Liver (tissue), 9 donors: ENCODE results near the gene C17orf50. TPM values are rescaled to one million over a fixed set of nuclear protein-coding genes. Genes with fewer than 3 reads are reported as not detected.

Source experiments
- DNase-seq: peaks from one replicate; pipeline ENCODE4 v3.0.0-alpha.2; 2017; ENCODE audit warnings: low spot score
- H3K27ac ChIP-seq, 2 donors: one replicate each; pipeline ENCODE4 v1.7.0; 2013; ENCODE audit warnings: inconsistent platforms in 2 of 2, low read length in 2 of 2, control low read depth in 1 of 2, low read depth in 1 of 2, mild to moderate bottlenecking in 1 of 2
- H3K27me3 ChIP-seq, 4 donors: one replicate each; pipeline versions ENCODE4 v1.6.1 to v1.7.0; 2013; ENCODE audit warnings: low read length in 3 of 4, inconsistent platforms in 1 of 4, mild to moderate bottlenecking in 1 of 4, moderate library complexity in 1 of 4; ENCODE audit not compliant: control insufficient read depth in 4 of 4, insufficient read depth in 4 of 4
- H3K36me3 ChIP-seq, 4 donors: one replicate each; pipeline versions ENCODE4 v1.6.1 to v1.7.0; 2013; ENCODE audit warnings: low read length in 3 of 4, mild to moderate bottlenecking in 3 of 4, low read depth in 1 of 4, moderate library complexity in 1 of 4; ENCODE audit not compliant: control insufficient read depth in 4 of 4, insufficient read depth in 3 of 4
- H3K4me1 ChIP-seq, 4 donors: one replicate each; pipeline versions ENCODE4 v1.6.1 to v1.7.0; 2013; ENCODE audit warnings: low read length in 3 of 4, mild to moderate bottlenecking in 3 of 4, moderate library complexity in 1 of 4; ENCODE audit not compliant: control insufficient read depth in 4 of 4, insufficient read depth in 4 of 4
- H3K4me3 ChIP-seq, 3 donors: one replicate each; pipeline versions ENCODE4 v1.6.1 to v1.7.0; 2013; ENCODE audit warnings: low read length in 3 of 3, control low read depth in 1 of 3, low read depth in 1 of 3, mild to moderate bottlenecking in 1 of 3
- H3K9ac ChIP-seq, 2 donors: one replicate each; pipeline ENCODE4 v1.7.0; 2013; ENCODE audit warnings: low read length in 2 of 2, mild to moderate bottlenecking in 2 of 2, moderate library complexity in 2 of 2, control low read depth in 1 of 2, low read depth in 1 of 2
- H3K9me3 ChIP-seq, 4 donors: one replicate each; pipeline versions ENCODE4 v1.6.1 to v1.7.0; 2013; ENCODE audit warnings: low read length in 3 of 4; ENCODE audit not compliant: control insufficient read depth in 4 of 4
- FOXA2 ChIP-seq: IDR thresholded peaks from 2 replicates; pipeline ENCODE4 v1.6.1; 2016; ENCODE audit warnings: antibody characterized with exemption
- GABPA ChIP-seq, 2 donors: IDR thresholded peaks in 1 of 2; conservative IDR thresholded peaks in 1 of 2; 2 replicates each; pipeline ENCODE4 v1.6.1; 2016; ENCODE audit warnings: antibody characterized with exemption in 2 of 2, mild to moderate bottlenecking in 1 of 2, moderate library complexity in 1 of 2
- HNF4A ChIP-seq, 2 donors: conservative IDR thresholded peaks; 2 replicates each; pipeline ENCODE4 v1.6.1; 2016; ENCODE audit warnings: antibody characterized with exemption in 2 of 2, mild to moderate bottlenecking in 2 of 2
- JUND ChIP-seq, 2 donors: IDR thresholded peaks; 2 replicates each; pipeline ENCODE4 v1.6.1; 2016; ENCODE audit warnings: antibody characterized with exemption in 2 of 2
- NR2F2 ChIP-seq: IDR thresholded peaks from 2 replicates; pipeline ENCODE4 v1.6.1; 2016; ENCODE audit warnings: antibody characterized with exemption
- RAD21 ChIP-seq, 2 donors: IDR thresholded peaks; 2 replicates each; pipeline ENCODE4 v1.6.1; 2016; ENCODE audit warnings: antibody characterized with exemption in 2 of 2, mild to moderate bottlenecking in 2 of 2
- SP1 ChIP-seq: IDR thresholded peaks from 2 replicates; pipeline ENCODE4 v1.6.1; 2018; ENCODE audit warnings: antibody characterized with exemption, mild to moderate bottlenecking
- YY1 ChIP-seq: IDR thresholded peaks from 2 replicates; pipeline ENCODE4 v1.6.1; 2016; ENCODE audit warnings: antibody characterized with exemption, mild to moderate bottlenecking
- WGBS: extraction: QIAGEN DNeasy Blood & Tissue Kit; methylation state at CpG from one replicate; pipeline ENCODE4 v1.1.7; 2013; 5-methylcytosine and 5-hydroxymethylcytosine counted together
- polyA plus RNA-seq, 2 donors: library from polyadenylated mRNA; stranded (reverse) in 1 of 2; unstranded in 1 of 2; fragments of 200-250 nt in 1 of 2; fragments of >200 nt in 1 of 2; fragmentation: Nextera tagmentation in 1 of 2; extraction: Ambion mirVana in 1 of 2; gene quantifications; one replicate each; pipeline versions ENCODE4 v1.2.1 to v1.2.3, GENCODE V29; 2013 to 2015
- total RNA-seq, 2 donors: library from RNA; depleted of rRNA; stranded (reverse); fragments of >200 nt; gene quantifications; one replicate each; pipeline ENCODE4 v1.2.3, GENCODE V29; 2014
- TF ChIP-seq, protein P1 (sequence below): IDR thresholded peaks from 2 replicates; pipeline ENCODE4 v1.6.1; 2016; ENCODE audit warnings: antibody characterized with exemption
- donor health status: healthy.
- donor health status: healthy.
- donor health status: healthy.
- donor health status: healthy.
- donor health status: healthy.

C17orf50 gene
- total and polyA plus RNA-seq, 4 donors, result not detected

DNA sequence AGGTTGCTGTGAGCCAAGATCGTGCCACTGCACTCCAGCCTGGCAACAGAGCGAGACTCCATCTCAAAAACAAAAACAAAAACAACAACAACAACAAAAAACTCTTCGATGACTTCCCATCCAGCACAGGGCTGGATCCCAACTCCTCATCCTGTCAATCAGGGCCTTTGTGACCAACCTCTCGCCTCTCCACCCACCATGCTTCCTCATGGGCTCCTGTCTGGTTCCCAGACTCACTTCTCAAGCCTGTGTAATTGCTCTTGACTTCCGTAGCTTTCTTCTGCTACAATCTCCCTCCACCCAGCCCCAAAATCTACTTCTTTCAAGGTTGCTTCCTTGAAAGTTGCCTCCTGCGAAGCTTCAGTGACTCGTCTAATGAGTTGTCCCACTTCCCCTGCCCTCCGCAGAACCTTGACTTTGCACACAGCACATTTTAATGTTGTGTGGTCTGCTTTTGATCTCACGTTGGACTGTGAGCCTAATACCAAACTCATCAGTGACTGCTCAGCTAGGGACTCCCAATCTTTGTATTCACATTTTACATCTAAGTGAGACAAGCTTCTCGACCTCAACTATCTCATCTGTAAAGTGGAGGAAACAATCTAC is 30.2 kb upstream of the C17orf50 start:
- Histone ChIP-seq H3K4me1 (peaks cover 0 to 9% (median 5%) of the 10 kb centered on the region in 4 donors), H3K27ac (no peak overlapping the region), H3K27me3 (no peaks in the 10 kb centered on the region), H3K9me3 (no peaks in the 10 kb centered on the region), H3K4me3 (no peak overlapping the region), H3K9ac (no peak overlapping the region), H3K36me3 (peaks cover 0 to 5% (median 1%) of the 10 kb centered on the region in 4 donors)
- no peak for DNase-seq
- WGBS, result 91% methylated on average over 10 of the region's 10 CpGs
- TF ChIP-seq HNF4A (conservative IDR thresholded peaks at IDR 0.05), result no peak

GRCh38 chr17:35731239-35731916 is 29.3 kb upstream of the C17orf50 start, which contains the start of gene RASL10B:
RASL10B (plus strand) TSS chr17:35731639; CDS start chr17:35735185, 3,546 bp downstream.
- Histone ChIP-seq H3K27me3 (no peaks in the 10 kb centered on the region), H3K9me3 (no peaks in the 10 kb centered on the region), H3K4me3 (peak within 1 kb of the TSS in 2 of 3 donors; percentile 3 to 71), H3K9ac (peak within 1 kb of the TSS in 1 of 2 donors; percentile 10), H3K4me1 (peaks cover 0 to 9% (median 5%) of the 10 kb centered on the region in 4 donors), H3K36me3 (no peaks in the 10 kb centered on the region), H3K27ac (no peak within 1 kb of the TSS)
- 7% methylated on average over 44 of the region's 44 CpGs for WGBS
- DNase-seq, result no peak
- TF ChIP-seq YY1, result no peak
- no peak for TF ChIP-seq SP1
- TF ChIP-seq HNF4A (conservative IDR thresholded peaks at IDR 0.05), result peak in 1 of 2 donors; percentile 37
- peak in 1 of 2 donors; percentile 34 for TF ChIP-seq RAD21 (IDR thresholded peaks at IDR 0.05)
- TF ChIP-seq GABPA (IDR thresholded peaks at IDR 0.05 in 1 of 2, conservative IDR thresholded peaks at IDR 0.05 in 1 of 2), result no peak

DNA sequence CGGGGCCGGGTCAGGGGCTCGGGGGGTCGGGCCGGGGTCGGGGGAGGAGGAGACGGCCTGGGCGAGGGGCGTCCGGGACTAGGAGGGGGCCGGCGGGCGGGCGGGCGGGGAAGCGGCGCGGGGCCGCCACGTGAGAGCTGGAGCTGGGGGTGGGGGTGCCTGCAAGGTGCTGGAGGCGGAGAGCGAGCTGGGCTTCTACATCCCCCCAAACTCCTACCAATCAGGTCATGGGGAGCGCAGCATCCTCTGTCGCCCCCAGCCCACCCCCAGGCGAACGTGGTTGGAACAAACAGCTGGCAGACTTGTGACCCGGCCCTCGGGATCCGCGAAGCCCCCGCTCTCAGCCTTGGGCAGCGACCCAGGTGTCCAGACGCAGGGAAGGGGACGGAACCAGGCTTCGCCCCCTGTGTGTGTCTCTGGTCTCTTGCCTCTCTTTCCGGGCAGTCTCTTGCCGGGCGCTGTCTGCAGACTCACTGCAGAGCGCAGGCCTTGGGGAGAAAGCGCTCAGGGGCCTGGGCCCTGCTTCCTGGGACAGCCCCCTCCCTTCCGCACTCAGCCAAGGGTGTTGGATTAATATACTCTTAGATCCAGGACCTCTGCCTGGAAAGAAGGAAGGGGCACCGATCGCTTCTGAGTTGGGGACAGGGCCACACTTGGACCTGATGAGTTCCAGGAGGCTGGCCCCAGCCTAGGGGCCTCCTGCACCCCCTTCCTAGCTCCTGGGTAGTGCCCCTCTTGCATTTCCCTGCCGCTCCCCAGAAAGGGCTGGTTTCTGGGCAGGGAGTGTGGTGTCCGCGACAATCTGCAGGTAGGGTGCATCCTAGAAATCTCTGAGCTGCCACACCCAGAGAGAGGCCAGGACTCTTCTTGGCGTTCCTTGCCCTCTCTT is 28.5 kb upstream of the C17orf50 start:
- Histone ChIP-seq H3K9ac (no peak overlapping the region), H3K36me3 (no peaks in the 10 kb centered on the region), H3K4me3 (peak overlapping the region in 1 of 3 donors; percentile 71), H3K27me3 (no peaks in the 10 kb centered on the region), H3K27ac (no peak overlapping the region), H3K4me1 (peaks cover 0 to 9% (median 5%) of the 10 kb centered on the region in 4 donors), H3K9me3 (no peaks in the 10 kb centered on the region)
- TF ChIP-seq FOXA2 (no peak), JUND (IDR thresholded peaks at IDR 0.05) (no peak), NR2F2 (no peak)
- TF ChIP-seq, protein P1, sequence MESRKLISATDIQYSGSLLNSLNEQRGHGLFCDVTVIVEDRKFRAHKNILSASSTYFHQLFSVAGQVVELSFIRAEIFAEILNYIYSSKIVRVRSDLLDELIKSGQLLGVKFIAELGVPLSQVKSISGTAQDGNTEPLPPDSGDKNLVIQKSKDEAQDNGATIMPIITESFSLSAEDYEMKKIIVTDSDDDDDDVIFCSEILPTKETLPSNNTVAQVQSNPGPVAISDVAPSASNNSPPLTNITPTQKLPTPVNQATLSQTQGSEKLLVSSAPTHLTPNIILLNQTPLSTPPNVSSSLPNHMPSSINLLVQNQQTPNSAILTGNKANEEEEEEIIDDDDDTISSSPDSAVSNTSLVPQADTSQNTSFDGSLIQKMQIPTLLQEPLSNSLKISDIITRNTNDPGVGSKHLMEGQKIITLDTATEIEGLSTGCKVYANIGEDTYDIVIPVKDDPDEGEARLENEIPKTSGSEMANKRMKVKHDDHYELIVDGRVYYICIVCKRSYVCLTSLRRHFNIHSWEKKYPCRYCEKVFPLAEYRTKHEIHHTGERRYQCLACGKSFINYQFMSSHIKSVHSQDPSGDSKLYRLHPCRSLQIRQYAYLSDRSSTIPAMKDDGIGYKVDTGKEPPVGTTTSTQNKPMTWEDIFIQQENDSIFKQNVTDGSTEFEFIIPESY, result no peak
- no peak for DNase-seq
- 31% methylated on average over 47 of the region's 47 CpGs for WGBS
